H9 (cell line): Measurements from ENCODE around the gene SLC38A9. TPM values are rescaled to one million over a fixed set of nuclear protein-coding genes. Genes with fewer than 3 reads are reported as not detected.

ENCODE experiments used
- DNase-seq: peaks from one replicate; pipeline ENCODE4 v3.0.0-alpha.2; 2017
- H2AFZ ChIP-seq: one replicate; pipeline ENCODE4 v1.6.1; 2013; ENCODE audit warnings: mild to moderate bottlenecking, low read length, control low read depth, moderate library complexity
- H2AK5ac ChIP-seq: 2 replicates; pipeline ENCODE4 v1.6.1; 2013; ENCODE audit warnings: low read length, control low read depth, mixed read lengths; ENCODE audit not compliant: insufficient read length
- H2BK120ac ChIP-seq: one replicate; pipeline ENCODE4 v1.6.1; 2013; ENCODE audit warnings: low read depth, mild to moderate bottlenecking, low read length, control low read depth, inconsistent platforms; ENCODE audit not compliant: poor library complexity, severe bottlenecking
- H2BK12ac ChIP-seq: 2 replicates; pipeline ENCODE4 v1.6.1; 2013; ENCODE audit warnings: low read length, control low read depth, mixed read lengths, low read depth; ENCODE audit not compliant: insufficient read length
- H2BK15ac ChIP-seq: 2 replicates; pipeline ENCODE4 v1.6.1; 2013; ENCODE audit warnings: low read depth, low read length, control low read depth
- H2BK20ac ChIP-seq: one replicate; pipeline ENCODE4 v1.6.1; 2013; ENCODE audit warnings: low read depth, mild to moderate bottlenecking, low read length, control low read depth, inconsistent platforms; ENCODE audit not compliant: poor library complexity, severe bottlenecking
- H2BK5ac ChIP-seq: 2 replicates; pipeline ENCODE4 v1.6.1; 2013; ENCODE audit warnings: low read length, control low read depth, mixed read lengths; ENCODE audit not compliant: insufficient read length
- H3K14ac ChIP-seq: 2 replicates; pipeline ENCODE4 v1.6.1; 2013; ENCODE audit warnings: low read length, control low read depth; ENCODE audit not compliant: insufficient read depth
- H3K18ac ChIP-seq: 2 replicates; pipeline ENCODE4 v1.6.1; 2013; ENCODE audit warnings: low read depth, mild to moderate bottlenecking, mixed read lengths, low read length, control low read depth; ENCODE audit not compliant: insufficient read length
- H3K23ac ChIP-seq: 2 replicates; pipeline ENCODE4 v1.6.1; 2013; ENCODE audit warnings: low read length, control low read depth, mixed read lengths, low read depth; ENCODE audit not compliant: insufficient read length
- H3K23me2 ChIP-seq: 2 replicates; pipeline ENCODE4 v1.6.1; 2013; ENCODE audit warnings: low read depth, mild to moderate bottlenecking, mixed read lengths, low read length, control low read depth; ENCODE audit not compliant: insufficient read length, poor library complexity, severe bottlenecking
- H3K27ac ChIP-seq: 2 replicates; pipeline ENCODE4 v1.5.1; 2013; ENCODE audit warnings: low read length, control low read depth, mixed read lengths, low read depth; ENCODE audit not compliant: insufficient read length
- H3K27me3 ChIP-seq: 2 replicates; pipeline ENCODE4 v1.6.1; 2013; ENCODE audit warnings: low read length, control low read depth, inconsistent platforms; ENCODE audit not compliant: insufficient read depth
- H3K4ac ChIP-seq: 2 replicates; pipeline ENCODE4 v1.6.1; 2013; ENCODE audit warnings: low read depth, mild to moderate bottlenecking, control low read depth, inconsistent platforms, low read length, moderate library complexity
- H3K4me1 ChIP-seq: 2 replicates; pipeline ENCODE4 v1.6.1; 2013; ENCODE audit warnings: low read length, control low read depth, inconsistent platforms; ENCODE audit not compliant: insufficient read depth
- H3K4me2 ChIP-seq: 2 replicates; pipeline ENCODE4 v1.6.1; 2013; ENCODE audit warnings: low read length, control low read depth, mixed read lengths; ENCODE audit not compliant: insufficient read length, insufficient read depth
- H3K56ac ChIP-seq: 2 replicates; pipeline ENCODE4 v1.6.1; 2013; ENCODE audit warnings: low read depth, mild to moderate bottlenecking, mixed read lengths, low read length, control low read depth; ENCODE audit not compliant: insufficient read length
- H3K79me1 ChIP-seq: 2 replicates; pipeline ENCODE4 v1.6.1; 2013; ENCODE audit warnings: low read depth, mild to moderate bottlenecking, moderate library complexity, low read length, control low read depth, inconsistent platforms; ENCODE audit not compliant: insufficient read depth, poor library complexity, severe bottlenecking
- H3K79me2 ChIP-seq: 2 replicates; pipeline ENCODE4 v1.6.1; 2013; ENCODE audit warnings: low read length, control low read depth, inconsistent platforms; ENCODE audit not compliant: insufficient read depth
- H3K9ac ChIP-seq: 2 replicates; pipeline ENCODE4 v1.6.1; 2013; ENCODE audit warnings: low read length, control low read depth, mixed read lengths; ENCODE audit not compliant: insufficient read length; ENCODE audit errors: extremely low read depth
- H3K9me3 ChIP-seq: one replicate; pipeline ENCODE4 v1.6.1; 2013; ENCODE audit warnings: low read depth, low read length, inconsistent platforms; ENCODE audit not compliant: control insufficient read depth
- H3T11ph ChIP-seq: one replicate; pipeline ENCODE4 v1.6.1; 2013; ENCODE audit warnings: mild to moderate bottlenecking, low read length, control low read depth, inconsistent platforms
- H4K20me1 ChIP-seq: one replicate; pipeline ENCODE4 v1.6.1; 2013; ENCODE audit not compliant: control insufficient read depth, insufficient read length, insufficient read depth
- H4K5ac ChIP-seq: 2 replicates; pipeline ENCODE4 v1.6.1; 2013; ENCODE audit warnings: low read depth, mild to moderate bottlenecking, mixed read lengths, low read length, control low read depth; ENCODE audit not compliant: insufficient read length
- H4K8ac ChIP-seq: replicated peaks from 2 replicates; pipeline ENCODE4 v1.6.1; 2013; ENCODE audit warnings: low read length, control low read depth, mixed read lengths, low read depth; ENCODE audit not compliant: insufficient read length
- H4K91ac ChIP-seq: 2 replicates; pipeline ENCODE4 v1.6.1; 2013; ENCODE audit warnings: low read depth, mild to moderate bottlenecking, moderate library complexity, mixed read lengths, low read length, control low read depth; ENCODE audit not compliant: insufficient read length
- H3K27ac Mint-ChIP-seq, 3 experiments: 2 replicates in 2 of 3; 3 replicates in 1 of 3; pipeline ENCODE4 v1.8.0; 2020 to 2021; ENCODE audit warnings: mixed read lengths in 3 of 3, mild to moderate bottlenecking in 1 of 3, moderate library complexity in 1 of 3
- H3K27me3 Mint-ChIP-seq: 2 replicates; pipeline ENCODE4 v1.8.0; 2021; ENCODE audit warnings: low read depth, mild to moderate bottlenecking, moderate library complexity, mixed read lengths
- H3K36me3 Mint-ChIP-seq, 3 experiments: 2 replicates in 2 of 3; 3 replicates in 1 of 3; pipeline ENCODE4 v1.8.0; 2020 to 2021; ENCODE audit warnings: low read depth in 3 of 3, mixed read lengths in 3 of 3; ENCODE audit not compliant: insufficient read depth in 1 of 3
- H3K4me1 Mint-ChIP-seq, 2 experiments: 2 replicates each; pipeline ENCODE4 v1.8.0; 2020; ENCODE audit warnings: mixed read lengths in 2 of 2
- H3K4me3 Mint-ChIP-seq, 2 experiments: 2 replicates in 1 of 2; 3 replicates in 1 of 2; pipeline ENCODE4 v1.8.0; 2020 to 2021; ENCODE audit warnings: mild to moderate bottlenecking in 2 of 2, mixed read lengths in 2 of 2, moderate library complexity in 1 of 2
- H3K9me3 Mint-ChIP-seq, 2 experiments: 2 replicates in 1 of 2; 3 replicates in 1 of 2; pipeline ENCODE4 v1.8.0; 2020; ENCODE audit warnings: mild to moderate bottlenecking in 2 of 2, mixed read lengths in 2 of 2, moderate library complexity in 1 of 2
- CTCF ChIP-seq: fragments of 200-600 bp; sonication (generic); conservative IDR thresholded peaks from 3 replicates; pipeline ENCODE4 v1.8.0; 2021; ENCODE audit warnings: antibody characterized with exemption, mild to moderate bottlenecking
- WGBS: extraction: QIAGEN DNeasy Blood & Tissue Kit; methylation state at CpG from one replicate; pipeline ENCODE4 v1.1.7; 2013; ENCODE audit warnings: missing lambda C conversion rate, low lambda C conversion rate, mixed read lengths; ENCODE audit not compliant: insufficient read length; ENCODE audit errors: extremely low coverage; 5-methylcytosine and 5-hydroxymethylcytosine counted together
- total RNA-seq: library from RNA; stranded (reverse); gene quantifications from 2 replicates; pipeline ENCODE4 v1.2.1, GENCODE V29; 2021

The SLC38A9 gene
- total RNA-seq, 1 experiment from 2014 or later, result 48.5 TPM

GRCh38 chr5:55657443-55657842 is 54.7 kb downstream of the SLC38A9 start:
- H3K27ac Mint-ChIP-seq, result peak overlapping the region in 1 of 3 experiments; percentile 6; a peak in 1 of 7 replicates
- no peak for TF ChIP-seq CTCF
- peaks cover 0 to 2% of the 10 kb centered on the region in 2 experiments; a peak in 1 of 5 replicates for H3K9me3 Mint-ChIP-seq
- Histone ChIP-seq H3T11ph (no peak overlapping the region), H2BK120ac (no peak overlapping the region), H2AK5ac (no peak overlapping the region), H4K5ac (no peak overlapping the region), H3K23ac (no peak overlapping the region), H3K9me3 (no peaks in the 10 kb centered on the region), H3K4ac (no peak overlapping the region), H3K4me2 (no peak overlapping the region), H4K20me1 (no peaks in the 10 kb centered on the region), H2BK5ac (no peak overlapping the region), H3K14ac (no peak overlapping the region), H3K27ac (no peak overlapping the region), H3K79me1 (no peaks in the 10 kb centered on the region), H4K8ac (no peak overlapping the region), H2BK15ac (no peak overlapping the region), H3K27me3 (no peaks in the 10 kb centered on the region), H3K4me1 (no peaks in the 10 kb centered on the region), H3K23me2 (no peaks in the 10 kb centered on the region), H2AFZ (no peak overlapping the region), H3K56ac (no peak overlapping the region), H3K9ac (no peak overlapping the region), H2BK20ac (no peak overlapping the region), H2BK12ac (no peak overlapping the region), H3K18ac (no peak overlapping the region), H4K91ac (no peak overlapping the region), H3K79me2 (no peaks in the 10 kb centered on the region)
- peaks cover 15 to 41% (median 36%) of the 10 kb centered on the region in 3 experiments for H3K36me3 Mint-ChIP-seq
- H3K4me3 Mint-ChIP-seq, result no peak overlapping the region
- no peak for DNase-seq
- peaks cover 17 to 18% of the 10 kb centered on the region in 2 experiments for H3K4me1 Mint-ChIP-seq
- no peaks in the 10 kb centered on the region for H3K27me3 Mint-ChIP-seq
- WGBS, result no CpG with 5 or more reads among the region's 2 CpGs
